ENCODE measurements around the gene SLC2A5. TPM values are rescaled to one million over a fixed set of nuclear protein-coding genes. Genes with fewer than 3 reads are reported as not detected.
A peak's percentile ranks its signal among the peaks of the same experiment; 100 is the strongest.

The SLC2A5 gene
- polyA plus RNA-seq, 3 donors = 0.75 to 1.3 (median 0.81) TPM

DNA sequence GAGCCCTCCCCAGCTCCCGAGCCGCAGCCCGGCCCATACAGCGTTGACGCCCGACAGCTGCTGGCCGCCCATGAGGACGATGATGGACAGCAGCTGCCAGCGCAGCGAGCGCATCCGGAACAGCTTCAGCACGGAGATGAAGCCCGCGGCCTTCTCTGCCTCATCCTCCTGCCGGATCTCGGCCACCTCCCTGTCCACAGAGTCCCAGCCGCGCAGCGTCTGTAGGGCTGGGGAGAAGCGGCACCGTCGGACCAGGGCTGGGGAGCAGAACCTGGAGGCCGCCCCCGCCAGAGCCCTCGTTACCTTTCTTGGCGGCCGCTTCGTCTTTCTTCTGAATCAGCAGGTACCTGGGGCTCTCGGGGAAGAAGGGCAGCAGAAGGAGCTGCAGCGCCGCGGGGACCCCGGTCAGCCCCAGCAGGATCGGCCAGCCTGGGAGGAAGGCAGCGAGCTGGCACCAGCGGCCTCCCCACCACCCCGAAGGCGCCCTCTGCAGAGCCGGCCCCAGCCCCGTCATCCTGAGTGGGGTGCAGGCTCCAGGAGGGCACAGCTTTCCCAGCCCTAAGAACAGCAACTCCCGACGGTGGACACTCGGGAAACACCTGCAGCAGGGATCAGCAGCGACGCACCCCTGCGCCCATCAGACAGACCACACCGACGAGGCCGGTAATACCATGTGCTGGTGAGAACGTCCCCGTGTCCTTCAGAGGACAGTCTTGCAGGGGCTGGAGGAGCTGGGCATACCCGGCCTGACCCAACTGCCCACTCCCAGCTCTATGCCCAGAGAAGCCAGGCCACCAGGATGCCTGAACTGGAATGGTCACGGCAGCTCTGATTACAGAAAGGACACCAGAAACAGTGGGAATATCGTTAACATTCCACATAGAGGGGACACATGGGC lies 29.4 kb downstream of the SLC2A5 start:
- H3K27me3 Mint-ChIP-seq (ENCODE audit: low read depth in 3 of 3) = peaks cover 0 to 2% (median 0%) of the 10 kb centered on the region in 3 donors
- H4K20me1 ChIP-seq (ENCODE audit: insufficient read depth, low read length) = no peaks in the 10 kb centered on the region
- TF ChIP-seq, protein P1, sequence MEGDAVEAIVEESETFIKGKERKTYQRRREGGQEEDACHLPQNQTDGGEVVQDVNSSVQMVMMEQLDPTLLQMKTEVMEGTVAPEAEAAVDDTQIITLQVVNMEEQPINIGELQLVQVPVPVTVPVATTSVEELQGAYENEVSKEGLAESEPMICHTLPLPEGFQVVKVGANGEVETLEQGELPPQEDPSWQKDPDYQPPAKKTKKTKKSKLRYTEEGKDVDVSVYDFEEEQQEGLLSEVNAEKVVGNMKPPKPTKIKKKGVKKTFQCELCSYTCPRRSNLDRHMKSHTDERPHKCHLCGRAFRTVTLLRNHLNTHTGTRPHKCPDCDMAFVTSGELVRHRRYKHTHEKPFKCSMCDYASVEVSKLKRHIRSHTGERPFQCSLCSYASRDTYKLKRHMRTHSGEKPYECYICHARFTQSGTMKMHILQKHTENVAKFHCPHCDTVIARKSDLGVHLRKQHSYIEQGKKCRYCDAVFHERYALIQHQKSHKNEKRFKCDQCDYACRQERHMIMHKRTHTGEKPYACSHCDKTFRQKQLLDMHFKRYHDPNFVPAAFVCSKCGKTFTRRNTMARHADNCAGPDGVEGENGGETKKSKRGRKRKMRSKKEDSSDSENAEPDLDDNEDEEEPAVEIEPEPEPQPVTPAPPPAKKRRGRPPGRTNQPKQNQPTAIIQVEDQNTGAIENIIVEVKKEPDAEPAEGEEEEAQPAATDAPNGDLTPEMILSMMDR (IDR thresholded peaks at IDR 0.05) = no peak
- H3K4me1 ChIP-seq (ENCODE audit: control insufficient read depth in 1 of 2, insufficient read depth in 2 of 2, low read length in 2 of 2) = no peaks in the 10 kb centered on the region
- no peak overlapping the region for H3K4me3 ChIP-seq (replicated peaks in 1 of 3; ENCODE audit: low read depth in 2 of 3, low read length in 3 of 3)
- H3K27me3 ChIP-seq (ENCODE audit: control insufficient read depth in 2 of 2, insufficient read depth in 2 of 2, low read length in 2 of 2) = no peaks in the 10 kb centered on the region
- H3K36me3 ChIP-seq (replicated peaks in 1 of 2; ENCODE audit: control insufficient read depth in 1 of 2, insufficient read depth in 2 of 2, low read length in 2 of 2) = peaks cover 0 to 14% of the 10 kb centered on the region in 2 donors
- peaks cover 8 to 12% of the 10 kb centered on the region in 2 donors for H3K9me3 ChIP-seq (replicated peaks in 1 of 2; ENCODE audit: control insufficient read depth in 1 of 2, insufficient read depth in 1 of 2, low read length in 2 of 2)
- H3K9ac ChIP-seq (ENCODE audit: insufficient read depth, low read length, poor library complexity, severe bottlenecking) = no peak overlapping the region
- peaks cover 5 to 13% (median 9%) of the 10 kb centered on the region in 7 donors for H3K9me3 Mint-ChIP-seq
- H2AFZ ChIP-seq (ENCODE audit: insufficient read depth, low read depth, low read length, poor library complexity, severe bottlenecking) = no peak overlapping the region
- no peak overlapping the region for H3K4me3 Mint-ChIP-seq
- no peaks in the 10 kb centered on the region for H3K79me2 ChIP-seq (ENCODE audit: insufficient read depth, low read length)
- H3K27ac ChIP-seq (ENCODE audit: low read depth in 1 of 2, low read length in 2 of 2) = no peak overlapping the region
- DNase-seq = no peak
- H3K36me3 Mint-ChIP-seq = peaks cover 11 to 36% of the 10 kb centered on the region in 2 donors
- 97% methylated on average over 52 of the region's 55 CpGs for WGBS (ENCODE audit: insufficient coverage)
- peak overlapping the region in 1 of 7 donors; percentile 52 for H3K27ac Mint-ChIP-seq
- intact Hi-C loops (cut with micrococcal nuclease) = no loop called here
- no peaks in the 10 kb centered on the region for H3K4me1 Mint-ChIP-seq
- no peak overlapping the region for H3K4me2 ChIP-seq (replicated peaks; ENCODE audit: extremely low read depth, low read length, poor library complexity, severe bottlenecking)

DNA sequence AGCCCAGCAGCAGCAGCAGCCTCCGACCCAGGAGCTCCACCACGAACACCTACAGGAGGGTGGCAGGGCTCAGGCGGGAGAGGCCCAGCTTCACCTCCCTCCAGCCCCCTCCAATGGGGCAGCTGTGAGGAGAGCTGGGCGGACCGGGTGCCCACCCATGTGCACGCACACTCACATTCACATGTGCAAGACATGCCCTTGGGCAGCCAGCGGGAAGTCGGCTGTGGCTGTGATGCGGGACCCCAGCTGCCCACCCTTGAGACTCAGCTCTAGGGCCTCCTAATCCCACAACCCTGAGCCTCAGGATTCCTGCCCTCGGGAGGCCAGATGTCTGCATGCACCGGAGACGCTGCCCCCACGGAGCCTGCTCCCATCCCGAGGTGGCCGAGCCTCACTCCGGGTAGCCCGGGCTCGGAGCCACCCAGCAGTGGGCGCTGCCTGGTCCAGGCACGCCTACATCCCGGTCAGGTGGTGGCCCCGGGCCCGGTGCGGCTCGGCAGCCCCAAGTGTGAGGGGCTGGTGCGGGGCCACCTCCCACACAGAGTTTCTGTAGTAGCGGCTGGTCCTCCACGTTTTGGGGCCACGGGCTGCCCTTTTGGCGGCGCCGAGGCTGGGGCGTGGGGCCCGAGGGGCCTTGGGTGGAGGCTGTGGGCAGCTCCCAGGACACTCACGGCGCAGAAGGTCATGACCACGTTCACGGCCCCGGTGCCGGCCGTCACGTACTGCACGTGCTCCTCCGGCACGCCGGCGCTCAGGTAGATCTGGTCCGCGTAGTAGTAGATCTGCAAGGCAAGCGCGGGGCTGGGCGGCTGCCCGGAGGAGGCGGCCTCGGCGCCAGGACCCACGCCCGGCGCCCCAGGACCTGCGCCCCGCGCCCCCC lies 30.3 kb downstream of the SLC2A5 start:
- peaks cover 0 to 14% of the 10 kb centered on the region in 2 donors for H3K36me3 ChIP-seq (replicated peaks in 1 of 2; ENCODE audit: control insufficient read depth in 1 of 2, insufficient read depth in 2 of 2, low read length in 2 of 2)
- TF ChIP-seq, protein P1 (IDR thresholded peaks at IDR 0.05) = no peak
- no peaks in the 10 kb centered on the region for H3K4me1 Mint-ChIP-seq
- DNase-seq = no peak
- H3K4me1 ChIP-seq (ENCODE audit: control insufficient read depth in 1 of 2, insufficient read depth in 2 of 2, low read length in 2 of 2) = no peaks in the 10 kb centered on the region
- H3K9ac ChIP-seq (ENCODE audit: insufficient read depth, low read length, poor library complexity, severe bottlenecking) = no peak overlapping the region
- H3K4me3 Mint-ChIP-seq = no peak overlapping the region
- peaks cover 0 to 2% (median 2%) of the 10 kb centered on the region in 3 donors for H3K27me3 Mint-ChIP-seq (ENCODE audit: low read depth in 3 of 3)
- intact Hi-C loops (cut with micrococcal nuclease) = no loop called here
- peaks cover 15 to 16% of the 10 kb centered on the region in 2 donors for H3K9me3 ChIP-seq (replicated peaks in 1 of 2; ENCODE audit: control insufficient read depth in 1 of 2, insufficient read depth in 1 of 2, low read length in 2 of 2)
- no peak overlapping the region for H3K27ac Mint-ChIP-seq
- peaks cover 11 to 36% of the 10 kb centered on the region in 2 donors for H3K36me3 Mint-ChIP-seq
- H3K27me3 ChIP-seq (ENCODE audit: control insufficient read depth in 2 of 2, insufficient read depth in 2 of 2, low read length in 2 of 2) = no peaks in the 10 kb centered on the region
- H2AFZ ChIP-seq (ENCODE audit: insufficient read depth, low read depth, low read length, poor library complexity, severe bottlenecking) = no peak overlapping the region
- WGBS (ENCODE audit: insufficient coverage) = 96% methylated on average over 53 of the region's 62 CpGs
- no peaks in the 10 kb centered on the region for H4K20me1 ChIP-seq (ENCODE audit: insufficient read depth, low read length)
- no peak overlapping the region for H3K4me3 ChIP-seq (replicated peaks in 1 of 3; ENCODE audit: low read depth in 2 of 3, low read length in 3 of 3)
- H3K79me2 ChIP-seq (ENCODE audit: insufficient read depth, low read length) = no peaks in the 10 kb centered on the region
- H3K9me3 Mint-ChIP-seq = peaks cover 10 to 19% (median 15%) of the 10 kb centered on the region in 7 donors
- no peak overlapping the region for H3K4me2 ChIP-seq (replicated peaks; ENCODE audit: extremely low read depth, low read length, poor library complexity, severe bottlenecking)
- H3K27ac ChIP-seq (ENCODE audit: low read depth in 1 of 2, low read length in 2 of 2) = no peak overlapping the region
